Heart left ventricle (tissue), 16 donors: ENCODE measurements around the gene IDI2. TPM values are rescaled to one million over a fixed set of nuclear protein-coding genes. Genes with fewer than 3 reads are reported as not detected.

Experiments used
- ATAC-seq, 4 donors: fragments of 200-7000 bp; cut with Tn5 transposase; one replicate each; pipeline ENCODE4 v1.9.1; 2020 to 2022; ENCODE audit warnings: moderate library complexity in 4 of 4, mild to moderate bottlenecking in 3 of 4, moderate number of reproducible peaks in 1 of 4
- DNase-seq, 5 donors: peaks; one replicate each; pipeline ENCODE4 v3.0.0-alpha.2; 2020
- H3K27ac ChIP-seq, 12 donors: fragments of 200-600 bp; sonication (generic) in 4 of 12; one replicate each; pipeline versions ENCODE4 v1.5.0 to v1.8.0; 2016 to 2022; ENCODE audit warnings: mild to moderate bottlenecking in 2 of 12
- H3K27me3 ChIP-seq, 9 donors: fragments of 200-600 bp; sonication (generic) in 2 of 9; one replicate each; pipeline versions ENCODE4 v1.5.1 to v1.8.0; 2016 to 2022; ENCODE audit warnings: mild to moderate bottlenecking in 3 of 9
- H3K36me3 ChIP-seq, 9 donors: fragments of 200-600 bp; sonication (generic) in 2 of 9; one replicate each; pipeline versions ENCODE4 v1.5.0 to v1.8.0; 2018 to 2022; ENCODE audit warnings: mild to moderate bottlenecking in 2 of 9
- H3K4me1 ChIP-seq, 12 donors: fragments of 200-600 bp; sonication (generic) in 4 of 12; one replicate each; pipeline versions ENCODE4 v1.5.0 to v1.8.0; 2016 to 2022; ENCODE audit warnings: mild to moderate bottlenecking in 3 of 12
- H3K4me3 ChIP-seq, 12 donors: fragments of 200-600 bp; sonication (generic) in 4 of 12; one replicate each; pipeline versions ENCODE4 v1.5.0 to v1.8.0; 2017 to 2022; ENCODE audit warnings: mild to moderate bottlenecking in 9 of 12, moderate library complexity in 4 of 12
- H3K9me3 ChIP-seq, 12 donors: fragments of 200-600 bp; sonication (generic) in 4 of 12; one replicate each; pipeline versions ENCODE4 v1.5.0 to v1.8.0; 2016 to 2022; ENCODE audit warnings: mild to moderate bottlenecking in 1 of 12
- POLR2A ChIP-seq, 2 donors: fragments of 450-650 bp; IDR thresholded peaks; one replicate each; pipeline ENCODE4 v1.6.1; 2017; ENCODE audit warnings: antibody characterized with exemption in 2 of 2, mild to moderate bottlenecking in 2 of 2, moderate library complexity in 2 of 2
- WGBS, 4 donors: extraction: QIAGEN DNeasy Blood & Tissue Kit in 2 of 4; methylation state at CpG; one replicate each; pipeline versions ENCODE4 v1.1.5 to v1.1.7; 2013 to 2018; 5-methylcytosine and 5-hydroxymethylcytosine counted together
- intact Hi-C, 10 donors: fragments of 100-400 bp; cut with DNase I; formaldehyde crosslinking; loops; one replicate each; pipeline versions ENCODE4 v1.11.1 to v1.14.2; 2022
- long read RNA-seq, 3 donors: library from polyadenylated mRNA; unstranded; transcript quantifications; one replicate each; pipeline ENCODE4 v2.0.0, GENCODE V29; 2020 to 2021
- polyA plus RNA-seq, 2 donors: library from polyadenylated mRNA; stranded (reverse); fragments of 200-250 nt; gene quantifications; one replicate each; pipeline ENCODE4 v1.2.3, GENCODE V29; 2013
- total RNA-seq, 9 donors: library from RNA; depleted of rRNA in 2 of 9; stranded (reverse); fragments of >200 nt in 2 of 9; fragmentation: NEBNext Ultra II Directional in 3 of 9; extraction: Animal tissue kit (Norgen Biotek cat#: 25700) in 3 of 9; gene quantifications; one replicate each; pipeline versions ENCODE4 v1.1.0 to v1.2.4, GENCODE V29; 2016 to 2023
- TF ChIP-seq, protein P1 (sequence below), 12 donors: fragments of 200-600 bp; sonication (generic) in 4 of 12; IDR thresholded peaks; one replicate each; pipeline versions ENCODE4 v1.5.0 to v1.8.0; 2018 to 2022; ENCODE audit warnings: antibody characterized with exemption in 12 of 12, mild to moderate bottlenecking in 5 of 12
- donor health status: ischemic (EF 13 %, LVEDD 7.1; RV severe dilation, severe dysfunction).
- donor health status: healthy with polysubstance abuse.
- donor health status: DM: no; HTN: yes; CAD: no.
- donor health status: DM: no; HTN: no; CAD: no.
- donor health status: ischemic (EF 25% LVEDD 6.9; RV normal size, moderate dysfunction).
- donor health status: ischemic (EF 25% LVEDD 5.7; RV mildly dilated, moderate dysfunction).
- donor health status: healthy.
- donor health status: DM: yes; HTN: yes; CAD: no.
- donor health status: ischemic (EF 35%, LVEDD 5.7; RV mildly dilated, moderate dysfunction).
- donor health status: nonischemic (EF 11% LVEDD 7.7; RV severe dilation, severe dysfunction).
- donor health status: DM: yes; HTN: yes; CAD: no.
- donor health status: PGD.
- donor health status: ischemic (EF 29% LVEDD 5.4; RV normal size, mild dysfunction).
- donor health status: nonischemic (EF 23%, LVEDD 6.1; RV moderate dilation, normal function).

Gene IDI2
- total RNA-seq (under 1 TPM in 6 of 9 donors, not detected in 3; 0.18 to 0.72 (median 0.31) TPM), polyA plus RNA-seq (under 1 TPM in 1 of 2 donors, not detected in 1; 0.19 TPM)
- long read RNA-seq, donor 1, partial matches to known transcripts = 1 of 2 reads
- long read RNA-seq, donor 1, other reads (novel, unspliced or antisense) = 1 of 2 reads
- long read RNA-seq, donor 2, partial matches to known transcripts = 0 of 1 reads
- long read RNA-seq, donor 2, other reads (novel, unspliced or antisense) = 1 of 1 reads
- long read RNA-seq, donor 3 = 0 reads

DNA sequence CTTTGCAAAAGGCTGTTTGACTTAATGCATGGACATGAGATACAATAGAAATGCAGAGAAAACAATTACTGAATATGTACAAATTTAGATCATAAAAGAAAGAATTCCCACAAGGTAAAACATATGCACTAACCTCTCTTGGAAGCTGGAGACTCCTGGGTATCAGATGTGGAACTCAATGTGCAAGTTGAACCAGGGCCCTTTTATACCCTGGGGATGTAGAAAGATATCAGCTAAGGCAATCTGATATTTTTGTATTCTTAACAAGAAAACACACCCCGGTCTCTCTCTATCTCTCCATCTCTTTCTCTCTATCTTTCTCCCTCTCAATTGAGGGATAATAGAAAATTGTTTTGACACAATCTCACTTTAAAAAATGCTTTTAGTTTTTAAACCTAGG is at the start of gene IDI2:
TSS of gene IDI2 (minus strand) at position 177 of the 400 bp plus-strand sequence. CDS start 1,136 bp downstream, outside the sequence.
- WGBS, 4 donors = 64 to 75% (median 68%) methylated on average over 1 of the region's 1 CpG

DNA sequence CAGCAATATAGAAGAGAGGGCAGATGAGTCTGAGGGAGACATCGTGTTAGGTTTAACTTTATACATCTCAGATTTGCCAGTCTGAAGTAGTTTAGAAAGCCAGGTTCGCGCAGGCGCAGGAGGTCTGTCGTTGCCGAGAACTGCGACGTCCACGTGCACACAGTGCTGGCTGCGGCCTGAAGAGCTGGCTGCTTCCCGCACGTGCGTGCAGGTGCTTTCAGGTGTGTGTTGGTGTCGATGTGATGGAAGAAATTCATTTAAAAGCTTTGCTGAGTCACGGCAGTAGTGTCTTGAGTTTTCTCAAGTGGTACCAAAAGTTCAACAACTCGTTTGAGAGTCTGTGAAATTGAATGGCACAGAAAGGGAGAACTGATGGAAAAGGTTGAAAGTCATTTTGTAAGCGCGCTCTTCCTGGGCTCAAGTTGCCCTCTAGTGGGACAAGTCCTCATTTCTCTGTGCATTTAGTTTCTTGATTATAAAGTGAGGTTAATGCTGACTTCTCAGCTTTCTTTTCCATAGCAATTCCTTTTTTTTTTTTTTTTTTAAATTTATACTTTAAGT is 49.2 kb upstream of the IDI2 start:
- no peak overlapping the region for H3K27ac ChIP-seq
- H3K9me3 ChIP-seq = no peaks in the 10 kb centered on the region
- intact Hi-C loops = no loop called here
- DNase-seq (no peak), ATAC-seq (peak in 2 of 4 donors; percentile 20 to 27)
- 85 to 90% (median 88%) methylated on average over 18 of the region's 18 CpGs for WGBS, 4 donors
- H3K4me1 ChIP-seq = peaks cover 0 to 19% (median 1%) of the 10 kb centered on the region in 12 donors
- H3K36me3 ChIP-seq = peaks cover 0 to 76% (median 64%) of the 10 kb centered on the region in 9 donors
- no peak overlapping the region for H3K4me3 ChIP-seq
- no peaks in the 10 kb centered on the region for H3K27me3 ChIP-seq
- TF ChIP-seq, protein P1, sequence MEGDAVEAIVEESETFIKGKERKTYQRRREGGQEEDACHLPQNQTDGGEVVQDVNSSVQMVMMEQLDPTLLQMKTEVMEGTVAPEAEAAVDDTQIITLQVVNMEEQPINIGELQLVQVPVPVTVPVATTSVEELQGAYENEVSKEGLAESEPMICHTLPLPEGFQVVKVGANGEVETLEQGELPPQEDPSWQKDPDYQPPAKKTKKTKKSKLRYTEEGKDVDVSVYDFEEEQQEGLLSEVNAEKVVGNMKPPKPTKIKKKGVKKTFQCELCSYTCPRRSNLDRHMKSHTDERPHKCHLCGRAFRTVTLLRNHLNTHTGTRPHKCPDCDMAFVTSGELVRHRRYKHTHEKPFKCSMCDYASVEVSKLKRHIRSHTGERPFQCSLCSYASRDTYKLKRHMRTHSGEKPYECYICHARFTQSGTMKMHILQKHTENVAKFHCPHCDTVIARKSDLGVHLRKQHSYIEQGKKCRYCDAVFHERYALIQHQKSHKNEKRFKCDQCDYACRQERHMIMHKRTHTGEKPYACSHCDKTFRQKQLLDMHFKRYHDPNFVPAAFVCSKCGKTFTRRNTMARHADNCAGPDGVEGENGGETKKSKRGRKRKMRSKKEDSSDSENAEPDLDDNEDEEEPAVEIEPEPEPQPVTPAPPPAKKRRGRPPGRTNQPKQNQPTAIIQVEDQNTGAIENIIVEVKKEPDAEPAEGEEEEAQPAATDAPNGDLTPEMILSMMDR (IDR thresholded peaks at IDR 0.05) = peak in 5 of 12 donors; percentile 12 to 27 (median 25)
- no peak for TF ChIP-seq POLR2A (IDR thresholded peaks at IDR 0.05)

More for the DNA sequence above, at the start of gene IDI2:
- peak within 1 kb of the TSS in 10 of 12 donors; percentile 35 to 81 (median 64) for H3K27ac ChIP-seq
- H3K4me1 ChIP-seq = peaks cover 0 to 5% (median 0%) of the 10 kb centered on the region in 12 donors
- DNase-seq (no peak), ATAC-seq (no peak)
- no peak for TF ChIP-seq POLR2A (IDR thresholded peaks at IDR 0.05)
- TF ChIP-seq, protein P1 (IDR thresholded peaks at IDR 0.05) = no peak
- H3K9me3 ChIP-seq = no peaks in the 10 kb centered on the region
- H3K4me3 ChIP-seq = no peak within 1 kb of the TSS
- H3K27me3 ChIP-seq = no peaks in the 10 kb centered on the region
- H3K36me3 ChIP-seq = no peaks in the 10 kb centered on the region
- intact Hi-C loops = no loop called here

DNA sequence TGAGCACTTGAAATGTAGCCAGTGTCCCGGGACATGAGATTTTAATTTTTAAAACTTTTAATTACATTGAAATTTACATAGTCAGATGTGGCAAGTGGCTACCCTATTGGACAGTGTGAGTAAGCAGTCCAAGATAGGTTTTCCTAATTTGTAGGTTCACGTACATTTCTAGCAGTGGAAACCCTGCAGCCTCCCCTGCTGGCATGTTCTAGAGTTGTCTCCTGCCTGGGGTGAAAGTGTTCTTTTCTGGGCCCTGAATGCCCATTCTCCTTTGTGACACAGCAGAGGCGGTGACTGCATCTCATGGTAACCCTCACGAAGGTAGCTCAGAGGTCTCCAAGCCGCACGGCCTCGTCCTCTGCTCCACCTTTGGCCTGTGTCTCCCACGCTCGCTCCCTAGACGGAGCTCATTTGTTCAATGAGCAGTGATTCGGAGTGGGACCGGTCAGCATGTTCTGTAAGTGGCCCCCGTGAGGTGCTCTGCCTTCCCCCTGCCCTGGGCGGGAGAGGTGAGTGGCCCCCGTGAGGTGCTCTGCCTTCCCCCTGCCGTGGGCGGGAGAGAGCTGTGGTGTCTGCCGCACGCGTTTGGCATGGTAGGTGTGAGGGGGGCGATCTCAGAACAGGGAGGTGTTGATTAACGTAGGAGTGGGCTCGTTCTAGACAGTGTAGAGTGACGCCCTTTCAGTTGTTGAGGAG is 48.5 kb upstream of the IDI2 start:
- TF ChIP-seq, protein P1 (IDR thresholded peaks at IDR 0.05) = no peak
- no peak for TF ChIP-seq POLR2A (IDR thresholded peaks at IDR 0.05)

DNA sequence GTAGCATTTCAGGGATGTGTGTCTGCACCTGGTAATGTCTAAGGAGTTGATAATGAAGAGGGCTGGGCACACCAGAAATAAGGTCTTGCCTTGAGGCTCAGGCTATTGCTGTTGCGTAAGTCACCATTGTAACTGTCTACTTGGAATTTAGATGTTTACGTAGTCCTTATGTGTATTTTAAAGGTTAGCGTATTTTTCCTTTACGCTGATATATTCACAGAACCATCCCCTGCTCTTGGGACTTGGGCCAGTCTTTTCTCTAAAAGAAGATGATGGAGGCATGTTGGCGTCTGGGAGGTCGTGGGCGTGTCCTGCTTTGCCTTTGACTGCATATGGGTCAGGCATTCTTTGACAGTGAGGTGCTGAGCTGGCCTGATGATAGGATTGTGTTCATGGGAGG is 45.3 kb upstream of the IDI2 start:
- peaks cover 0 to 37% (median 32%) of the 10 kb centered on the region in 9 donors for H3K36me3 ChIP-seq
- ATAC-seq = peak in 3 of 4 donors; percentile 38 to 57 (median 47)
- H3K27ac ChIP-seq = no peak overlapping the region
- intact Hi-C loops = no loop called here
- TF ChIP-seq POLR2A (IDR thresholded peaks at IDR 0.05) = no peak
- TF ChIP-seq, protein P1 (IDR thresholded peaks at IDR 0.05) = no peak
- DNase-seq = no peak
- no peaks in the 10 kb centered on the region for H3K27me3 ChIP-seq
- 73 to 76% (median 75%) methylated on average over 7 of the region's 7 CpGs for WGBS, 4 donors
- H3K4me3 ChIP-seq = no peak overlapping the region
- no peaks in the 10 kb centered on the region for H3K9me3 ChIP-seq
- peaks cover 0 to 19% (median 2%) of the 10 kb centered on the region in 12 donors for H3K4me1 ChIP-seq

More for the DNA sequence above, 48.5 kb upstream of the IDI2 start:
- H3K9me3 ChIP-seq = no peaks in the 10 kb centered on the region
- DNase-seq = no peak
- peaks cover 0 to 19% (median 2%) of the 10 kb centered on the region in 12 donors for H3K4me1 ChIP-seq
- 87 to 89% (median 89%) methylated on average over 24 of the region's 24 CpGs for WGBS, 4 donors
- peaks cover 0 to 70% (median 58%) of the 10 kb centered on the region in 9 donors for H3K36me3 ChIP-seq
- ATAC-seq = peak in 3 of 4 donors; percentile 16 to 26 (median 21)
- no peak overlapping the region for H3K4me3 ChIP-seq
- intact Hi-C loops = no loop called here
- no peak overlapping the region for H3K27ac ChIP-seq
- H3K27me3 ChIP-seq = no peaks in the 10 kb centered on the region
